PC-3 (cell line): ENCODE measurements around the gene GSK3B.
"Not testable (repeated sequence)": the region's sequence is repeated elsewhere in the genome, so short reads cannot be mapped to it uniquely, and the experiment has no call there.

Experiments
- EZH2 ChIP-seq: fragments of 300-600 bp; sonication (generic); IDR thresholded peaks from one replicate; pipeline ENCODE4 v1.6.1; 2017; ENCODE audit warnings: antibody characterized with exemption, mild to moderate bottlenecking, low read length; ENCODE audit not compliant: unreplicated experiment
- TF ChIP-seq, protein P1 (sequence below): fragments of 300-600 bp; sonication (generic); conservative IDR thresholded peaks from 2 replicates; pipeline ENCODE4 v1.5.1; 2017; ENCODE audit warnings: antibody characterized with exemption, low read depth, mild to moderate bottlenecking, low read length

DNA sequence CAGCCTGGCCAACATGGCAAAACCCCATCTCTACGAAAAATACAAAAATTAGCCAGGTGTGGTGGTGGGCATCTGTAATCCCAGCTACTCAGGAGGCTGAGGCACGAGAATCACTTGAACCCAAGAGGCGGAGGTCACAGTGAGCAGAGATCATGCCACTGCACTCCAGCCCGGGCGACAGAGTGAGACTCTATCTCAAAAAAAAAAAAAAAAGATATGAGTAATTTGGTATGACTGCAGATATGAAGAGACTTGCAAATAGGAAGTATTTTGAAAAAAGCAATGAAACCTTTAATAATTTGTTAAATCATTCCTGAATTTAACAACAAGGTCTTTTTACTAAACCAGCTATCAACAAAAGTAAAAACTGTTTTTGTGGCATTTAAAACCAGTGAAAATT lies 42.7 kb downstream of the GSK3B start:
- TF ChIP-seq, protein P1, sequence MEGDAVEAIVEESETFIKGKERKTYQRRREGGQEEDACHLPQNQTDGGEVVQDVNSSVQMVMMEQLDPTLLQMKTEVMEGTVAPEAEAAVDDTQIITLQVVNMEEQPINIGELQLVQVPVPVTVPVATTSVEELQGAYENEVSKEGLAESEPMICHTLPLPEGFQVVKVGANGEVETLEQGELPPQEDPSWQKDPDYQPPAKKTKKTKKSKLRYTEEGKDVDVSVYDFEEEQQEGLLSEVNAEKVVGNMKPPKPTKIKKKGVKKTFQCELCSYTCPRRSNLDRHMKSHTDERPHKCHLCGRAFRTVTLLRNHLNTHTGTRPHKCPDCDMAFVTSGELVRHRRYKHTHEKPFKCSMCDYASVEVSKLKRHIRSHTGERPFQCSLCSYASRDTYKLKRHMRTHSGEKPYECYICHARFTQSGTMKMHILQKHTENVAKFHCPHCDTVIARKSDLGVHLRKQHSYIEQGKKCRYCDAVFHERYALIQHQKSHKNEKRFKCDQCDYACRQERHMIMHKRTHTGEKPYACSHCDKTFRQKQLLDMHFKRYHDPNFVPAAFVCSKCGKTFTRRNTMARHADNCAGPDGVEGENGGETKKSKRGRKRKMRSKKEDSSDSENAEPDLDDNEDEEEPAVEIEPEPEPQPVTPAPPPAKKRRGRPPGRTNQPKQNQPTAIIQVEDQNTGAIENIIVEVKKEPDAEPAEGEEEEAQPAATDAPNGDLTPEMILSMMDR, result not testable (repeated sequence)
- TF ChIP-seq EZH2, result not testable (repeated sequence)
